ENCODE measurements around the gene PP2D1. TPM values are rescaled to one million over a fixed set of nuclear protein-coding genes. Genes with fewer than 3 reads are reported as not detected.
A peak's percentile ranks its signal among the peaks of the same experiment; 100 is the strongest.

Gene PP2D1
- total RNA-seq, 1 donor from 2014 or later = not detected

- Histone ChIP-seq H3K4me3 (ENCODE audit: low read depth, low read length) (no peak overlapping the region), H3K36me3 (ENCODE audit: control insufficient read depth, insufficient read depth, low read length) (no peaks in the 10 kb centered on the region), H3K27me3 (ENCODE audit: control insufficient read depth, insufficient read depth, low read length) (no peaks in the 10 kb centered on the region)
- DNase-seq (ENCODE audit: low read depth) = no peak
- no peak for TF ChIP-seq CTCF (IDR thresholded peaks at IDR 0.05; ENCODE audit: insufficient read depth, low read length, poor library complexity, severe bottlenecking)
Measured at GRCh38 chr3:20042331-20042730, 30.3 kb upstream of the PP2D1 start.

- DNase-seq (ENCODE audit: low read depth) = no peak
- H3K4me3 ChIP-seq (ENCODE audit: low read depth, low read length) = peak overlapping the region; percentile 55
- no peak for TF ChIP-seq CTCF (IDR thresholded peaks at IDR 0.05; ENCODE audit: insufficient read depth, low read length, poor library complexity, severe bottlenecking)
- H3K36me3 ChIP-seq (ENCODE audit: control insufficient read depth, insufficient read depth, low read length) = no peaks in the 10 kb centered on the region
- H3K27me3 ChIP-seq (ENCODE audit: control insufficient read depth, insufficient read depth, low read length) = no peaks in the 10 kb centered on the region
Measured at GRCh38 chr3:20041197-20041780, 29.2 kb upstream of the PP2D1 start.

- no peaks in the 10 kb centered on the region for H3K27me3 ChIP-seq (ENCODE audit: control insufficient read depth, insufficient read depth, low read length)
- no peak for DNase-seq (ENCODE audit: low read depth)
- H3K36me3 ChIP-seq (ENCODE audit: control insufficient read depth, insufficient read depth, low read length) = no peaks in the 10 kb centered on the region
- peak; percentile 23 for TF ChIP-seq CTCF (IDR thresholded peaks at IDR 0.05; ENCODE audit: insufficient read depth, low read length, poor library complexity, severe bottlenecking)
- peak overlapping the region; percentile 55 for H3K4me3 ChIP-seq (ENCODE audit: low read depth, low read length)
Measured at GRCh38 chr3:20040548-20041196, 28.6 kb upstream of the PP2D1 start.

- Histone ChIP-seq H3K36me3 (ENCODE audit: control insufficient read depth, insufficient read depth, low read length) (no peaks in the 10 kb centered on the region), H3K27me3 (ENCODE audit: control insufficient read depth, insufficient read depth, low read length) (no peaks in the 10 kb centered on the region), H3K4me3 (ENCODE audit: low read depth, low read length) (peak within 1 kb of the TSS; percentile 55)
- TF ChIP-seq CTCF (IDR thresholded peaks at IDR 0.05; ENCODE audit: insufficient read depth, low read length, poor library complexity, severe bottlenecking) = peak; percentile 82
- DNase-seq (ENCODE audit: low read depth) = no peak
Measured at GRCh38 chr3:20039765-20040547, 27.9 kb upstream of the PP2D1 start, which contains the start of gene KAT2B. Gene KAT2B, plus strand, starts transcription at chr3:20040446. Its CDS starts 32 bp downstream, at chr3:20040478.

GRCh38 chr3:20039466-20039764 lies 27.4 kb upstream of the PP2D1 start:
- Histone ChIP-seq H3K4me3 (ENCODE audit: low read depth, low read length) (peak overlapping the region; percentile 55), H3K27me3 (ENCODE audit: control insufficient read depth, insufficient read depth, low read length) (no peaks in the 10 kb centered on the region), H3K36me3 (ENCODE audit: control insufficient read depth, insufficient read depth, low read length) (no peaks in the 10 kb centered on the region)
- no peak for DNase-seq (ENCODE audit: low read depth)
- TF ChIP-seq CTCF (IDR thresholded peaks at IDR 0.05; ENCODE audit: insufficient read depth, low read length, poor library complexity, severe bottlenecking) = no peak
